Endothelial cell of umbilical vein (primary cell): ENCODE results near the gene EFNA5.

Experiments used
- CTCF ChIP-seq, 2 donors: IDR thresholded peaks; 1 replicate in 1 of 2; 2 replicates in 1 of 2; pipeline ENCODE4 v1.5.1; 2011; ENCODE audit warnings: low read length in 2 of 2, mild to moderate bottlenecking in 2 of 2, moderate library complexity in 2 of 2, control low read depth in 1 of 2, inconsistent platforms in 1 of 2, low read depth in 1 of 2; ENCODE audit not compliant: insufficient read depth in 1 of 2; ENCODE audit errors: extremely low read depth in 1 of 2
- EZH2 ChIP-seq: IDR thresholded peaks from 2 replicates; pipeline ENCODE4 v1.6.1; 2012; ENCODE audit warnings: borderline replicate concordance, low read depth, mild to moderate bottlenecking, moderate library complexity, low read length, inconsistent platforms; ENCODE audit not compliant: severe bottlenecking

GRCh38 chr5:107466233-107466769 lies 204.4 kb downstream of the EFNA5 start:
- TF ChIP-seq CTCF (IDR thresholded peaks at IDR 0.05; ENCODE audit: extremely low read depth in 1 of 2, insufficient read depth in 1 of 2, low read depth in 1 of 2, low read length in 2 of 2) (no peak), EZH2 (no peak)
